Limb (tissue), 2 donors: ENCODE data around the gene DCC.

Source experiments
- DNase-seq, 2 donors: peaks; one replicate each; pipeline ENCODE4 v3.0.0-alpha.2; 2016; ENCODE audit errors: extremely low spot score in 2 of 2

Gene DCC

GRCh38 chr18:52422985-52423601, 83.1 kb downstream of the DCC start:
- DNase-seq = no peak

GRCh38 chr18:52426041-52426440, 86.0 kb downstream of the DCC start:
- no peak for DNase-seq

GRCh38 chr18:52426462-52426861, 86.5 kb downstream of the DCC start:
- no peak for DNase-seq

GRCh38 chr18:52427521-52428175, 87.7 kb downstream of the DCC start:
- no peak for DNase-seq

GRCh38 chr18:52431683-52432082, 91.7 kb downstream of the DCC start:
- no peak for DNase-seq

- DNase-seq = no peak
Measured at GRCh38 chr18:52433797-52434196, 93.8 kb downstream of the DCC start.

- DNase-seq = no peak
Measured at GRCh38 chr18:52435301-52435700, 95.3 kb downstream of the DCC start.

GRCh38 chr18:52437161-52437560, 97.2 kb downstream of the DCC start:
- DNase-seq = no peak

GRCh38 chr18:52439457-52439856, 99.5 kb downstream of the DCC start:
- no peak for DNase-seq

- DNase-seq = no peak
Measured at GRCh38 chr18:52441794-52442193, 101.8 kb downstream of the DCC start.

GRCh38 chr18:52442686-52443085, 102.7 kb downstream of the DCC start:
- DNase-seq = no peak

GRCh38 chr18:52451256-52451655, 111.3 kb downstream of the DCC start:
- DNase-seq = no peak

- no peak for DNase-seq
Measured at GRCh38 chr18:52451851-52452250, 111.9 kb downstream of the DCC start.

- no peak for DNase-seq
Measured at GRCh38 chr18:52452427-52452826, 112.4 kb downstream of the DCC start.

GRCh38 chr18:52459890-52460289, 119.9 kb downstream of the DCC start:
- DNase-seq = no peak

GRCh38 chr18:52462853-52463252, 122.9 kb downstream of the DCC start:
- no peak for DNase-seq

GRCh38 chr18:52465391-52465790, 125.4 kb downstream of the DCC start:
- no peak for DNase-seq

- DNase-seq = no peak
Measured at GRCh38 chr18:52468496-52468895, 128.5 kb downstream of the DCC start.

GRCh38 chr18:52475325-52475724, 135.3 kb downstream of the DCC start:
- DNase-seq = no peak

- no peak for DNase-seq
Measured at GRCh38 chr18:52481116-52481515, 141.1 kb downstream of the DCC start.

GRCh38 chr18:52484977-52485376, 145.0 kb downstream of the DCC start:
- no peak for DNase-seq

GRCh38 chr18:52486052-52486451, 146.1 kb downstream of the DCC start:
- DNase-seq = no peak
